Esophagus squamous epithelium (tissue), 4 donors: ENCODE results near the gene TOB2.

Experiments
- CTCF ChIP-seq, 6 experiments: fragments of 450-650 bp in 4 of 6; fragments of 200-600 bp in 2 of 6; sonication (generic) in 2 of 6; IDR thresholded peaks; one replicate each; pipeline ENCODE4 v1.5.1; 2016 to 2019; ENCODE audit warnings: antibody characterized with exemption in 6 of 6, mild to moderate bottlenecking in 4 of 6, moderate library complexity in 4 of 6
- POLR2A ChIP-seq, 4 donors: fragments of 450-650 bp; IDR thresholded peaks; one replicate each; pipeline ENCODE4 v1.6.1; 2017; ENCODE audit warnings: antibody characterized with exemption in 4 of 4, mild to moderate bottlenecking in 4 of 4, moderate library complexity in 3 of 4

DNA sequence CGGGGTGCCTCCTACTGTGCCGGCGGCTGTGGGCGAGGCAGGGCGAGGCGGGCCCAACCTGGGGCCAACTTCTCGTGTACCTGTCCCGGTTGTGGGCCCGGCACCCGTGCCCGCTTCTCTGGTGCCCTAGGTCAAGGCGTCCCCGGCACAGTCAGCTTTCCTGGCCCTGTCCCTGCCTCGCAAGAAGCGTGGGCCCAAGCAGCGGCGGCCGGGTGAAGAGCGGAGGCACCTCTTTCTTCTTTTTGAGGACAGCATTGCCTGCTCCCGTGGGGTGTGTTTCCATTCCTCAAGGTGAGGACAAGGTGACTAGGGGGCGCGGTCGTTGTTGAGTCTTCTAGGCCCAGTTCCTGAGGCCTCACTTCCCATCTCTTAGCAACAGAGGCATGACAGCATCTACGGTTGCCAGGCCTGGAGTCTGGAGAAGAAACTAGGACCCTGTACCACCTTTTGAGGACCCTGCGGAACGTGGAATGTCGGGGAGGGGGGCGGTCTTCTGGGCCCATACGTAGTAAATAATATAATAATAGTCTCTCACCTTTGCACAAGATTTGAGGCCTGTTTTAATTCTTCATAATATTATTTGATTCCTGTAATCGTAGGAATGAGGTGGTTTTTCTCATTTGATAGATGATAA, 22.7 kb upstream of the TOB2 start:
- TF ChIP-seq CTCF (IDR thresholded peaks at IDR 0.05) (no peak), POLR2A (IDR thresholded peaks at IDR 0.05) (no peak)
